ENCODE data around the gene C6orf136. TPM values are rescaled to one million over a fixed set of nuclear protein-coding genes. Genes with fewer than 3 reads are reported as not detected.
"Not testable (repeated sequence)": the region's sequence is repeated elsewhere in the genome, so short reads cannot be mapped to it uniquely, and the experiment has no call there.

Gene C6orf136
- total RNA-seq, 1 experiment from 2014 or later: 7.1 TPM

- DNase-seq (ENCODE audit: low read depth): no peak
These were observed 9.6 kb downstream of the C6orf136 start for GRCh38 chr6:30656513-30656912.

- no peak for DNase-seq (ENCODE audit: low read depth)
These were observed 10.5 kb downstream of the C6orf136 start for GRCh38 chr6:30657454-30657853.

- not testable (repeated sequence) for DNase-seq (ENCODE audit: low read depth)
These were observed 11.0 kb downstream of the C6orf136 start for GRCh38 chr6:30657922-30658321.

- DNase-seq (ENCODE audit: low read depth): no peak
These were observed 18.2 kb downstream of the C6orf136 start for GRCh38 chr6:30664994-30665767.

GRCh38 chr6:30666300-30666699, 19.4 kb downstream of the C6orf136 start:
- DNase-seq (ENCODE audit: low read depth): peak; percentile 42

GRCh38 chr6:30670760-30671527, 24.0 kb downstream of the C6orf136 start:
- no peak for DNase-seq (ENCODE audit: low read depth)

GRCh38 chr6:30672445-30673253, 25.7 kb downstream of the C6orf136 start, which contains the start of gene DHX16:
Gene DHX16, minus strand, starts transcription at chr6:30673006. Its CDS starts 165 bp downstream, at chr6:30672841.
- DNase-seq (ENCODE audit: low read depth): peak; percentile 98

GRCh38 chr6:30676660-30677285, 29.8 kb downstream of the C6orf136 start:
- no peak for DNase-seq (ENCODE audit: low read depth)

GRCh38 chr6:30678964-30679726, 32.2 kb downstream of the C6orf136 start:
- DNase-seq (ENCODE audit: low read depth): peak; percentile 89

- DNase-seq (ENCODE audit: low read depth): no peak
These were observed 33.0 kb downstream of the C6orf136 start for GRCh38 chr6:30679765-30680535.

- DNase-seq (ENCODE audit: low read depth): no peak
These were observed 34.8 kb downstream of the C6orf136 start for GRCh38 chr6:30681766-30682142.

- peak; percentile 94 for DNase-seq (ENCODE audit: low read depth)
These were observed 35.5 kb downstream of the C6orf136 start for GRCh38 chr6:30682143-30683117.

GRCh38 chr6:30683183-30683979, 36.4 kb downstream of the C6orf136 start:
- DNase-seq (ENCODE audit: low read depth): peak; percentile 39

- peak; percentile 22 for DNase-seq (ENCODE audit: low read depth)
These were observed 37.0 kb downstream of the C6orf136 start for GRCh38 chr6:30683980-30684338.

- peak; percentile 71 for DNase-seq (ENCODE audit: low read depth)
These were observed 37.6 kb downstream of the C6orf136 start for GRCh38 chr6:30684386-30685156.

GRCh38 chr6:30685157-30686008, 38.5 kb downstream of the C6orf136 start:
- DNase-seq (ENCODE audit: low read depth): peak; percentile 56
